NCI-H1048 (cell line): ENCODE data around the gene PTX4.

Source experiments
- DNase-seq: peaks from one replicate; lab custom pipeline; 2025; lab: John Stamatoyannopoulos, UW

PTX4 gene

DNA sequence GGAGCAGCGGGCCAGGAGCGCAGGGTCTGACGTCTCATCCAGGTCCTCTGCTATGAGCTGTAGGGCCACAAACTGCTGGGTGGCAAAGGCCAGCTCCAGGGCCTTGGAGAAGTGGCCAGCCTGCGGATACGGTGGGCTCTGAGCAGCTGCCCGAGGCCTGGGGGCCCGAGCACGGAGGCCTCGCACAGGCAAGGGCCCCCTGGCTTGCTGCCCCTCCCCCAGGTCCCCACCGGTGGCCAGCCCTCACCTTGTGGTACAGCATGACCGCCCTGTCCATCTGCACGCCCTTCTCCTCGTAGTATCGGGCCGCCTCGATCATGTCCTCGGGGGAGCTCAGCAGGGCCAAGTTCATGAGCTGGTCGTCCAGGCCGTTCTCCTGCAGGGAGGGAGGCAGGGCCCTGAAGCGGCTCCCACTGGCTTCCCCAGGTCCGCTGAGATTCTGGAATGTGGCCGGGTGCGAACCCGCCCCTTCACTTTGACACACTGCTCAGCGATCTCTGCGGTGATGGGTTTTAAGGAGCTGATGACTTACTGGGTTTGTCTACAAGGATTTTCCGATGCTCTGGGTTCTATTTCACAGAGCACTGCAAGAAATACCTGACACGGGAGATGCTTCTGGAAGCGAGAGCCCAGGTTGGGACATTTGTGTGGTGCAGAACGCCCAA, 35.0 kb upstream of the PTX4 start:
- DNase-seq = no peak

DNA sequence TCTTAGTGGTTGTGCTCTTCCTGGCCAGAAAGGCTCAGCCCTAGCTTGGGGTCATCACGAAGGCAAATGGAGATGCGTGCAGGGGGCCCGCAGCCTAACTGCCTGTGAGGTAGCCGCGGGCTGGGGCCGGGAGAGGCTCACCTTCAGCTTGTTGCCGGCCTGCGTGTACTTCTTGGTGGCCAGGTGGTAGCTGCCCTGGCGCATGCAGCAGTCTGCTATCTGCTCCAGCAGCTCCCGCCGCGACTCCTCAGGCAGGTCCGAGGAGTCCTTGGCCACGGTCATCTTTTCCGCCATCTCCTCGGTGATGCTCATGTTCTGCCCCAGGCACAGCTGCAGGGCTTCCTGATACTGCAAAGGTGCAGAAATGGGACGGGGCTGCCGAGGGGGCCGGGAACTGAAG, 31.7 kb upstream of the PTX4 start:
- no peak for DNase-seq

DNA sequence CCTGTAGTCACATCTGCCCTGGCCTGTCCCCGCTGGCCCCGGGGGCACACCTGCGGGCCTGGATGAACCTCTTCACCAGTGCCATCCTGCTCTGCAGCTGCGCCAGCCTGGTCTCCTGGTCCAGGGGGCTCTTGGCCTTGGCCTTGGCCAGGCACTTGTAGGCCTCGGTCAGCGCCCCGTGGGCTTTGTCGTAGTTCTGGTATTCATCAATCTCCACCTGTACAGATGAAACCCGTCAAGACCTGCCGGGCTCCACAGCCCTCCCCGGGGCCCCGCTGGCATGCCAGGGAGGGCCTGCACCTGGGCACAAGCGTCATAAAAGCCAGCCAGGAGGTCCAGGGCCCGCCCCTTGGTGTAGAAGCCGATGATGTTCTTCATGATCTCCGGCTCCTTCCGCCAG, 31.1 kb upstream of the PTX4 start:
- no peak for DNase-seq

DNA sequence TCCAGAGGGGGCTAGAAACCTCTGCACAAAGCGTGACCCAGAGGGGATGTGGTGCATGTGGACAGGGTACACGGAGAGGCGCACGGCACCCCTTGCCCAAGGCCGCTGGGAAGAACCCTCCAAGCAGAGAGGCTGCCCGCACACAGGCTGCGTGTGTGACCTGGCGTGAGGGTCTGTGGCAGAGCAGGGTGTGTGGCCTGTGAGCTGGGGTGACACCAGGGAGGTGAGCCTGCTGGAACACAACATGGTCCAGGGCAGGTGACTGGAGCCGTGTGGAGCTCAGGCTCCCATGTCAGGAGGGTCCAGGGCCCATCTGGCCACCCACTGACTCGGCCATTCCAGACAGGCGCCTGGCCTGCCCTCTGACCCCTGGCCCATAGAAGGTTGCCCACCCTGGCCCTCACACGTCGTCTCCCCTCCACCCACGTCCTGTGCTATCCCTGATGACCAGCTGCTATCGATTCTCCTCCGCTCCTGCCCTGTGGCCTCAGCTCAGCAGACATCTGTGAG, 29.9 kb upstream of the PTX4 start:
- no peak for DNase-seq

DNA sequence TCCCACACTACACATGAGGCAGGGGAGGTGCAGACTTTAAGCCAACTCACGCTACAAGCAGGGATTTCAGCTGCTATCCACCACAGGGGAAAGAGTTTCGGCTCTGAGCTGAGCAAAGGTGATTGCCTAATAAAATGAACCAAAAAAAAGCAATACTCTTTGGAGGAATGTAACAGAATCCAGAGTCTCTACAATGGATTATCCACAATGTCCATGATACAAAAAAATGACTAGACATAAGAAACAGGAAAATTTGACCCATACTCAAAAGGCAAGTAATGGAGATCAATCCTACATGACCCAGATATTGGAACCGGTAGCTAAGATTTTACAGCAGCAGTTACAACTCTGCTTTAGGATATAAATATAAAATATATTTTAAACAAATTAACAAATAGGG, 25.8 kb upstream of the PTX4 start:
- DNase-seq = no peak

DNA sequence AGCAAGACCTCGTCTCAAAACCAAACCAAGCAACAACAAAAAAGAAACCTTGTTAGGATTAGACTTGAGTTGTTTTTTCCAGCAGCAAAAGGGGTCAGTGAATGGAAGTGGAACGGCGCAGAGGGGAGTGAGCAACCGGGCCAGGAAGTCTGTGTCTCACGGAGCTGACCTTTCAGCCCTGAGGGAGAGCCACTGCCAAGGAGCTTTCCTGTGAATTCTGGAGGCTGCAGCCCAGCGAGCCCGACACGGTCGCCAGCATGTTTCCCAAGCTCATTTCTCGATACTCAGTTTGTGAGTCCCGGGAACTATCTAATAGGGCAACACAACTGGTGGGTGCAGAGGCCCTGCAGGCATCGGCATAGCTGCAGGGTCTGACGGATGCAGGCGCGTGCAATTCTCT, 24.0 kb upstream of the PTX4 start:
- no peak for DNase-seq

DNA sequence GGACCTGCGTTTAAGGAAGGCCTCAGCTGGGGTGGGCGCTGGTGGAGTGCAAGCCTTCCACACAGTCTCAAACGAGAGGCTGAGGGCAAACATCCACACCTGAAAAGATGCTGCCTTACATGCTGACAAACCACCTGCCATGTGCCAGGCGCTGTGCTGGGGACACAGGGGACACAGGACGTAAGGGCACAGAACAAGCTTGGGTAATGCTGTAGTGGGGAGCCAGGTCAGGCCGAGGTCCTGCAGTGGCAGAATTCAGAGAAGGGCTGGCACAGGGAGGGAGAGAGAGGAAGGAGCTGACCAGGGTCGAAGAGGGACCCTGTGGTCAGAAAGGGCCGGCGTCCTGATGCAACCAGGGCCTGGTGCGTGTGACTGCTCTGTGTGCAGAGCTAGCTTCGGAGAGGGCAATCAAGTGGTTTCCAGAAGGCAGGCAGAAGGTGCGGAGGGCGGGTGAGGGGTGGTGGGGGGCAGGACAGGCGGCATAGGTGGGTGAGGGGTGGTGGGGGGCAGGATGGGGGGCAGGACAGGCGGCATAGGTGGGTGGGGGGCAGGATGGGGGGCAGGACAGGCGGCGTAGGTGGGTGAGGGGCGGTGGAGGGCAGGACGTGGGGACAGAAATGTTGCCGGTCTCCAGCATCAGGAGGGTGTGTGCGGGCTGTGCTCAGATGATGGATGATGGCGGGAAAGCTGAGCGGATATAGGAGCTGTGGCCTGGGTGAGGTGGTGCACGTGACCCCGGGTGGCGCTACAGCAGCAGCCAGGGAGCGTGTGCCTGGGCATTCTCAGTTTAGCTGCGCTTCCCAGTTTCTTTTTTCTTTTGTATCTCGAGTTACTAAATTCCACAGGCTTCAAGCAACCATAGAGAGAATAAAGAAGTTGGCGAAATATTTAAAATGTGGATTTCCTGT, 23.2 kb upstream of the PTX4 start:
- no peak for DNase-seq

DNA sequence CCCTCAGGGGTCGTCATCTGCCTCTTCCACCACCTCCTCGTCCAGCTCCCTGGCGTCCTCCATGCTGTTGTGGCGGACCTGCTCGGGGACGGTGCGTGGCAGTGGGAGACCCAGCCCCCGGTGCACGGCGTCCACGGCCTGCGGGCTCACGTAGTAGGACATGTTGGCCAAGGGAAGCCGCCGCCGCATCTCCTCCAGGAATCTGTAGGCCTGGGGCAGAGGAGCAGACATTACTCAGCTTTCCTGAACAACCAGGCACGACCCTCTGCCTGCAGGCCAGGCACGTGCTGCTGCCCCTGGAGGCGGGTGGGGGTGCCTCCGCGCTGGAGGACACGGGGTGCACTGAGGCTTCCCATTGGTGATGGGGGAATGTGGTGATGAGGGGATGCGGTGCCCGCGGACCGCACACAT, 22.2 kb upstream of the PTX4 start:
- no peak for DNase-seq

DNA sequence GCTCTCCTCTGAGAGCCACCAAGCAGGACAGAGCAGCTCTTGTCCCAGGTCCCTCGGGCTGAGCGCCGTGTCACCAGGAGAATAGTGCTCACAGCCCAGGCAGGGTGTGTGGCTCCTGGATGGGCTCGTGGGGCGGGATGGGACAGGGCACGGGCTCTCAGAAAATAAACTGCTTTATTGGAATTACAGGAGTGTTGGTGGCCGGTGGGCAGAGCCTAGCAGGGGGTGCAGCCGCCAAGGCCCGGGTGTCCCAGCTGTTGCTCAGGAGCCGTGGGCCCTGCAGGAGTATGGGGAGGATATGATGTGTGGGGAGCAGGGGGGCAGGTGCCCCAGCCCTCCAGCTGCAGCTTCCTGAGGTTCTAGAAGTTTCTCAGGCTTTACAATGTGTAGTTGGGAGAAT, 21.5 kb upstream of the PTX4 start:
- no peak for DNase-seq

DNA sequence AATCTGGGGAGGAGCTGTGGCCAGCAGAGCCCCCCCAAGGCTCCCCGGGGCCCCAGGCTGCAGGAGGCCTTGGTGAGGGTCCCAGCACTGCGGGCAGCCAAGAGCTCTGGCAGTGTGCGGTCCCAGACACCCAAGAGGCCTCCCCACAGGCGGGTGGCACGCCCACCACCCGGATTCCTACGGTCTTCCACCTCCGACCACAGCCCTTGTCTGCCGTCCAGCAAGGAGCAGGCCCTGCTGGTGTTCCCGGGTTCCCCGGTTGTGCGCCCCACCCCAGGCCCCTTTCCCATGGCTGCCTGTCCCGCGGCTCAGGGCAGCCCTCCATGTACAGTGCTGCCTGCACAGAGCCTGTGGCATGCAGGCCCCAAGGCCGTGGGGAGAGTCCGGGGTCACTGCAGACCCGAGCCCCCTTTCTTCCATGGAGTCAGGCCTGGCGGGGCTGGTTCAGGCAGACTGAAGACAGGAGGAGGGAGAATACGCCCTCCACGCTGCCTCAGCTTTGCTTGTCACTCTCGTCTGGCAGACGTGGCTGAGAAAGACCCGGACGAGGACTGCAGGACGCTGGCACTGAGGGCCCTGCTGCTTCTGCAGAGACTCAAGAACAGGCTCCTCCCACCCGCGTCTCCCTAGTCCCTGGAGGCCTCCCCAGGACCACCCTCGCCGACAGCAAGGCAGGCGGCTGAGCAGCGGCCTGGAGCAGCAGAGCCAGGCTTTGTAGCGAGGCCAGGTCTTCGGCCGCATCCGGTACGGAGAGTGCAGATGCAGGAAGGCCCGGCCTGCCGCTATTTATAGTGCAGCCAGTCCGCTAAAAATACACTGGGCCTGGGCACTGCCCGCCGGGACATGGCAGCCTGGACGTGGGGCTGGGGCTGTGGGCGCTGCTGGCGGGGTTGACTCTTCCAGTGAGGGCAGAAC, 20.8 kb upstream of the PTX4 start:
- DNase-seq = no peak

DNA sequence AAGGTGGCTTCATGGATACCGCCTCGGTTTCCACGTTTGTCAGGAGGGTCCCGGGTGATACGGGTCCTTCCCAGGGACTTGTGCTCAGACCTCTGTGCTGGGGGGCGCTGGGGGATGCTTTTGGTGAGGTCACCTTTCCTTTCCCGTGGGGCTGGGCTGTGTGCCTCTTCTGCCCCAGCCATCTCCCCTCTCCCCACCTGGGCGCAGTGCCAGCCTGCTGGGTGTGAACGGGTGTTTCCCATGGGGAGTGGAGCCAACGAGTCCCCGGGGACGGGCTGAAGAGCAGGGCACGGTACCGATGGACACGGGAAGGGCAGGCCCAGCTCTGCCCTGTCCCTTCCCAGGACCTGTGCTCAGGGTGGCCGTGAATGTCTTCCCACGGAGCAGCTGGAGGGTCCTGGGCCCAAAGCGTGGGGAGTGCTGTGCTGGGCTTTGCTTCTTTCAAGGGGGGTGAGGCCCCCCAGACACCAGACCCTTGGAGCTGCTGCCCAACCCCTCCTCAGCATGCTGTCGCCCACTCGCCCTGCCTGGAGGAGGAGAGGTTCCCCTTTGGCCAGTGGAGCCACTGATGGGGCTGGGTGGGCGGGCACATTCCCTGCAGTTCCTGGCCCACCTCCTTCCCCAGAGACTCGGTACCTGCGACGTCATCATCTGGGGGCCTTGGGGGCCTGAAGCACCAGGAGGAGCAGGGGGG, 19.9 kb upstream of the PTX4 start:
- DNase-seq = no peak

DNA sequence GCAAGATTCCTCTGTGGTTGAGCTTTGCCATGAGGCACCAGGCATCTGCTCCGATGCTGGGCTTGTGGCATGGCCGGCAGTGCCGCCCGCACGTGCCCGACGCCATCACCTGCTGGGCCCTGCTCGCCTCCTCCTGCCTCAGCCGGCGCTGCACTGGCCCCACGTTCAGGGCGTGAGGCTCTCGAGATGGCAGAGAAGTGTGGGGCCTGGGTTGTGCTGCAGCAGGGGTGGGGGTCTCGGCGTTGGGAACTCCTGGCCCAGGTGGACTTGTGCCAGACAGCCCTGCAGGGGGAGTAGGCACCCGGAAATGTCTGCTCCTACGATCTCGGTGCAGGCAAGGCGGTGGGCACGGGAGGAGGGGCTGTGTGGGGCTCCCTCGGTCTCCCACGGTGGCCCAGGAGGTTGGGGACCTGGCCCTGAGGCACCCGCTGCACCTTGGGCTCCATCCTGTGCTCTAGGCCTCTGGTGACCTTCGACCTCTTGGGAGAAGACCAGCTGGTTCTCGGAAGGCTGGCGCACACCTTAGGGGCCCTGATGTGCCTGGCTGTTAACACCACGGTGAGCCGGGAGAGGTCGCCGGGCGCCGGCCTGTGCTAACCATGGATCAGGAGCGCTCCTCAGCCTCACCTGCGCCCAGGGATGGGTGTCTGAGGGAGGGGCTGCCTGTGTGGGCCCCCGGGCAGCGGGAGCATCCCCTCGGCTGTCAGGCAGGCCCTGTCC, 17.9 kb upstream of the PTX4 start:
- DNase-seq = no peak

DNA sequence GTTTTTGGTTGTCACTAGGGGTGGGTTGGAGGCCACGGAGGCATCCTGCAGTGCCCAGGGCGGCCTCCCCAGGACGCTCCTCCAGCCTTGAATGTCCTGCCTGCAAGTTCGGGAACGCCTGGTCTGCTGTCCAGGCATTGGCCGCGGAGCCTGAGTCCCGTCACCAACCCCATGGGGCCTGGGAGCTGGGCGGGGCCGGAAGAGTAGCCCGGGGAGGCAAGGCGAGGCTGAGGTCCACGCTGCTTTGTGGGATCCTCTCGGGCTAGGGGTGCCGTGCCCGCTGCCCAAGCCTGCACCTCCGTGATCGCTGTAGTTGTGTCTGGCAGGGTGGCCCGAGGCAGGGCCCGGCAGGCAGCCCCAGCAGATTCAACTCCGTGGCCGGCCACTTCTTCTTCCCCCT, 17.2 kb upstream of the PTX4 start:
- no peak for DNase-seq

DNA sequence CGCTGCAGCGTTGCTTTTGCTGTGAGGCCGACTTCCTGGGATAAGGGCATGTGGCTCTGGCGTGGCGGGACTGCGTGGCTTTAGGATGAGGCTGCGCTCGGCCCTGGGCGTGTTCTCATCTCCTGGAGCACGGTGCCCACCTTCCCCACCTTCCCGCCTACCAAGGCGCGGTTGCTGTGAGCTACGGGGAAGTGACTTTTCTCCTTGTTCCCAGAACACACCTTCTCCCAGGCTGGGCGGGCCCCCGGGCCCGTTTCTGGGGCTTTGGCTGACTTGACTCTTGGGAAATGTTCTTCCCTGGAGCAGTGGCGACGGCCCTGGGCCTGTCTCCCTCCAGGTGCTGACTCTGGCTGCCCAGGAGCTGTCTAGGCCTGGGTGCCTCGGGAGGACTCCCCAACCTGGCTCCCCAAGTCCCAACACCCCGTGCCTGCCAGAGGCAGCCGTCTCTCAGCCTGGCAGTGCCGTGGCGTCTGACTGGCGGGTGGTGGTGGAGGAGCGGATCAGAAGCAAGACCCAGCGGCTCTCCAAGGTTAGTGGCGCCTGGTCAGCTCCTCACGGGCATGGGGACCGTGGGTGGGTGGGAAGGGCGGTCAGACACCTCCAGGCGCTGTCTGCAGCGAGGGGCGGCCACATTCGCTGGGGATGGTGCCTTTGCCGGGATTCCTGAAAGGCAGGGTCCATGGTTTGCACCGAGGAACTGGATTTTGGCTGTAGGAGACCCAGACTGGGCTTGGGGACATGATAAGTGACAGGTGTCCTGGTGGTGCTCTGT, 16.5 kb upstream of the PTX4 start:
- DNase-seq = no peak

DNA sequence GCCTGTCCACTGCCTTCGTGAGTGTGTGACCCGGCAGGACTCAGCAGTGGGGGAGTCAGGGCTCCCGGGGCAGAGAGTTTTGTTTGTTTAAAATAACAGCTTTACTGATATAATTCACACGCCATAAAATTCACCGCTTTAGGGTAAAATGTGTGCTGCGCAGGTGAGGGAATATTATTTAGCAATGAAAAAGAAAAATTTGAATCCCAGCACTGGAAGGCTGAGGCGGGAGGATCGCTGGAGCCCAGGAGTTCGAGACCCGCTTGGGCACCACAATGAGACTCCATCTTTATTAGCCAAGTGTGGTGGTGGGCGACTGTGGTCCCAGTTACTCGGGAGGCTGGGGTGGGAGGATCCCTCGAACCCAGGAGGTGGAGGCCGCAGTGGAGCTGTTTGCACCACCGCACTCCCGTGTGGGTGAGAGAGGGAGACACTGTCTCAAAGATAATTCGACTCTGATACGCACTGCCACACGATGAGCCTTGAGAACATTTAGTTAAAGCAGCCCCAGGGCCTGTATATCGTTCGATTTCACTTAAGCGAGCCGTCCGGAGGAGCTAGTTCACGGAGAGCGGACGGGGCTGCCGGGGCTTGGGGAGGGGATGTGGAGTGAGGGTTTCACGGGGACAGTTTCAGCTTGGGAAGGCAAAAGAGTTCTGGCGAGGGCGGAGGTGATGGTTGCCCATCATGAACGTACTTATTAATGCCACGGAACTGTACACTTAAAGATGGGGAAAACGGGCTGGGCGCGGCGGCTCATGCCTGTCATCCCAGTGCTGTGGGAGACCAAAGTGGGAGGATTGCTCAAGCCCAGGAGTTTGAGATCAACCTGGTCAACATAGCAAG, 14.6 kb upstream of the PTX4 start:
- no peak for DNase-seq

DNA sequence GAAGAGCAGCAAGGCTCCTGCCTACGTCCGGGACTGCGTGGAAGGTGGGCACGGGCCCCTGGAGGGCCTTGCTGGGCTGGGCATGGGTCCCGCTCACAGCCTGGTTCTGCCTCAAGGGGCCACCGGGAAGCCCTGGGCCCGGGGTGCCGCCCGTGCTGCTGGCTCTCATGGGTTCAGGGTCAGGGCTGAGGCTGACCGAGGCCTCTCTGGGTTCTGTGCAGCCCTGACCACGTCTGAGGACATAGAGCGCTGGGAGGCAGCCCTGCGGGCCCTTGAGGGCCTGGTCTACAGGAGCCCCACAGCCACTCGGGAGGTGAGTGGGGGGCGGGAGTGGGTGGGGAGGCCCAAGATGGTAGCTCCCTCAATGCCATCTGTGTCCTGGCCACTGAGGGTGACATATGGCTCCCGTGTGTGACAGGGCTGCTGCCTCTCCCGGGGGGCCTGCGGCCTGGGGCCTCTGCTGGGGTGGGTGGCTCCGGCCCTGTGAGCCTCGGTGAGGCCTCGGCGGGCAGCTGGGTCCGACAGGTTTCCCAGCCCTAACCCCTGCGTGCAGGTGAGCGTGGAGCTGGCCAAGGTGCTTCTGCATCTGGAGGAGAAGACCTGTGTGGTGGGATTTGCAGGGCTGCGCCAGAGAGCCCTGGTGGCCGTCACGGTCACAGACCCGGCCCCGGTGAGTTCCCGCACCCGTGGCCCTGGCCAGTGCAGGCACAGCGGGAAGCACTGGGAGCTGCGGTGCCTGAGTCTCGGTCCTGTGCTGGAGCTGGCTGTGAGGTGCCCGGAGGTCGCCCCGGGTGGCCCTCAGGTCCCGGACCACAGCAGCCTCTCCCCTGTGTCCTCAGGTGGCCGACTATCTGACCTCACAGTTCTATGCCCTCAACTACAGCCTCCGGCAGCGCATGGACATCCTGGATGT, 13.6 kb upstream of the PTX4 start:
- DNase-seq = no peak

DNA sequence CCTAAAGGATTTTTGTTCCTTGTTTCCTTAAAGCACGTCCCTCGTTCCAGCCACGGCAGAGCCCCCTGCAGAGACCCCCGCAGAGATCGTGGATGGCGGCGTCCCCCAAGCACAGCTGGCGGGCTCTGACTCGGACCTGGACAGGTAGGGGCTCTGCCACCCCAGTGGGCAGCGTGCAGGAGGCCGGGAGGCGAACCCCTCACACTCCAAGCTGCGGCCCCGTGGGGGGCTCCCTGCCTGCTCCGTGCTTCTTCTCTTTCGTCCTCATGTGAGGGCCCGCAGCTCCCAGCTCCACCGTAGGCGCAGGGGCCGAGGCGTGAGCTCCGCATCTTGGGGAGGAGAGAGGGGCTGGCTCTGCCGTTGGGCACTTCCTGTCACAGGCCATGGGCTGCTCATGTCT, 12.9 kb upstream of the PTX4 start:
- no peak for DNase-seq

DNA sequence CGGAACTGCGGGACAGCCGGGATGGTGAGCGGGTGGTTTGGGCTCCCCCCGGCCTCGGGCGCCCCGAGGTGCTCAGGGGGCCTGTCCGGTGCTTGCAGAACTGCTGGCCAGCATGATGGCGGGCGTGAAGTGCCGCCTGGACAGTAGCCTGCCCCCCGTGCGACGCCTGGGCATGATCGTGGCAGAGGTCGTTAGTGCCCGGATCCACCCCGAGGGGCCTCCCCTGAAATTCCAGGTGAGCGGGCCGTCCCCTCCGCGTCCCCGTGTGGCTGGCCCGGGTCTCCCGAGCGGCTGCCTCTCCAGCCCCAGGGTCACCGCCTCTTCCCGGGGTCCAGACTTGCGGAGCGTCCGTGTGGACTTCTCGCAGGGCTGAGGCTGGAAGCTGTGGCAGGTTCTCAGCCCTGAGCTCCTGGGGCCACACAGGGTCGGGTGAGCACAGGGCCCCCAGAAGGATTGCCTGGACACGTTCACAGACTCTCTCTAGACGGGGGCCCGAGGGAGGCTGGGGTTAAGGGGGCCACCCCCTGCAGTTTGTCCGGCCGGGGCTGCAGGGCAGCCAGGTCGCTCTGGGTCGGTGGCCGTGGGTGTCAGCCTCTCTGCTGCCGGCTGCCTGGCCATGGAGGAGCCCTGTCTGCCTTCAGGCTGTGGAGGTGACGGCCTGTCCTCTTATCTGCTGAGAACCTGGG, 11.9 kb upstream of the PTX4 start:
- no peak for DNase-seq
